GM21737 (cell line): ENCODE results near the gene DIO3.
"Not testable (repeated sequence)": the region's sequence is repeated elsewhere in the genome, so short reads cannot be mapped to it uniquely, and the experiment has no call there.

ENCODE experiments used
- ATAC-seq: cut with Tn5 transposase; IDR thresholded peaks from one replicate; pipeline ENCODE4 v1.9.1; 2021; ENCODE audit warnings: mild to moderate bottlenecking, moderate library complexity; ENCODE audit not compliant: unreplicated experiment

DIO3 gene

GRCh38 chr14:101557811-101558738 lies 3.2 kb upstream of the DIO3 start:
- ATAC-seq: no peak

GRCh38 chr14:101558739-101559240 lies 2.5 kb upstream of the DIO3 start:
- no peak for ATAC-seq

GRCh38 chr14:101559250-101559623 lies 2.1 kb upstream of the DIO3 start:
- no peak for ATAC-seq

- ATAC-seq: no peak
Observed at GRCh38 chr14:101559624-101560533, 1.4 kb upstream of the DIO3 start.

- ATAC-seq: no peak
Observed at GRCh38 chr14:101560534-101561113, 671 bp upstream of the DIO3 start.

- ATAC-seq: no peak
Observed at GRCh38 chr14:101561897-101562490, 699 bp downstream of the DIO3 start.

GRCh38 chr14:101562659-101563351 lies 1.5 kb downstream of the DIO3 start:
- ATAC-seq: no peak

GRCh38 chr14:101563352-101563653 lies 2.0 kb downstream of the DIO3 start:
- no peak for ATAC-seq

- ATAC-seq: no peak
Observed at GRCh38 chr14:101563654-101564443, 2.6 kb downstream of the DIO3 start.

GRCh38 chr14:101564444-101564776 lies 3.1 kb downstream of the DIO3 start:
- no peak for ATAC-seq

GRCh38 chr14:101564819-101565698 lies 3.8 kb downstream of the DIO3 start:
- no peak for ATAC-seq

GRCh38 chr14:101567252-101567651 lies 6.0 kb downstream of the DIO3 start:
- ATAC-seq: no peak

GRCh38 chr14:101571004-101571403 lies 9.7 kb downstream of the DIO3 start:
- ATAC-seq: no peak

- ATAC-seq: not testable (repeated sequence)
Observed at GRCh38 chr14:101572526-101572925, 11.2 kb downstream of the DIO3 start.

- ATAC-seq: no peak
Observed at GRCh38 chr14:101573289-101573688, 12.0 kb downstream of the DIO3 start.

GRCh38 chr14:101575581-101575980 lies 14.3 kb downstream of the DIO3 start:
- no peak for ATAC-seq

- no peak for ATAC-seq
Observed at GRCh38 chr14:101577221-101577909, 16.1 kb downstream of the DIO3 start.

- ATAC-seq: no peak
Observed at GRCh38 chr14:101578489-101578888, 17.2 kb downstream of the DIO3 start.
